Activated CD4-positive, alpha-beta T cell treated with anti-CD3 and anti-CD28 coated beads, Interleukin-2, amount 10 ng/mL, durations not matched to agents 7 days and 5 days (primary cell): Measurements from ENCODE around the gene IQSEC1. TPM values are rescaled to one million over a fixed set of nuclear protein-coding genes. Genes with fewer than 3 reads are reported as not detected.

Source experiments
- CTCF ChIA-PET: fragments of 350-600 bp; sonication (Branson Sonifier 250); formaldehyde crosslinking; loops from one replicate; lab custom pipeline; 2021; ENCODE audit warnings: antibody characterized with exemption; lab: Charles Lee
- POLR2A ChIA-PET: fragments of 350-600 bp; sonication (Branson Sonifier 250); formaldehyde crosslinking; loops from one replicate; lab custom pipeline; 2021; ENCODE audit warnings: antibody characterized with exemption; lab: Charles Lee
- DNase-seq: peaks from one replicate; pipeline ENCODE4 v3.0.0-alpha.2; 2020
- H3K27ac Mint-ChIP-seq: one replicate; pipeline ENCODE4 v1.8.0; 2021; ENCODE audit warnings: mild to moderate bottlenecking, moderate library complexity, mixed read lengths
- H3K27me3 Mint-ChIP-seq: one replicate; pipeline ENCODE4 v1.8.0; 2021; ENCODE audit warnings: mixed read lengths
- H3K36me3 Mint-ChIP-seq: one replicate; pipeline ENCODE4 v1.8.0; 2021; ENCODE audit warnings: low read depth, mixed read lengths
- H3K4me1 Mint-ChIP-seq: one replicate; pipeline ENCODE4 v1.8.0; 2021; ENCODE audit warnings: mixed read lengths
- H3K4me3 Mint-ChIP-seq: one replicate; pipeline ENCODE4 v1.8.0; 2021; ENCODE audit warnings: mild to moderate bottlenecking, moderate library complexity, mixed read lengths
- H3K9me3 Mint-ChIP-seq: one replicate; pipeline ENCODE4 v1.8.0; 2021; ENCODE audit warnings: mixed read lengths
- total RNA-seq, 2 experiments: library from RNA; stranded (reverse); gene quantifications; one replicate each; pipeline ENCODE4 v1.2.3, GENCODE V29; 2021

IQSEC1 gene
- total RNA-seq, 2 experiments from 2014 or later: 58.2 to 70.4 TPM

DNA sequence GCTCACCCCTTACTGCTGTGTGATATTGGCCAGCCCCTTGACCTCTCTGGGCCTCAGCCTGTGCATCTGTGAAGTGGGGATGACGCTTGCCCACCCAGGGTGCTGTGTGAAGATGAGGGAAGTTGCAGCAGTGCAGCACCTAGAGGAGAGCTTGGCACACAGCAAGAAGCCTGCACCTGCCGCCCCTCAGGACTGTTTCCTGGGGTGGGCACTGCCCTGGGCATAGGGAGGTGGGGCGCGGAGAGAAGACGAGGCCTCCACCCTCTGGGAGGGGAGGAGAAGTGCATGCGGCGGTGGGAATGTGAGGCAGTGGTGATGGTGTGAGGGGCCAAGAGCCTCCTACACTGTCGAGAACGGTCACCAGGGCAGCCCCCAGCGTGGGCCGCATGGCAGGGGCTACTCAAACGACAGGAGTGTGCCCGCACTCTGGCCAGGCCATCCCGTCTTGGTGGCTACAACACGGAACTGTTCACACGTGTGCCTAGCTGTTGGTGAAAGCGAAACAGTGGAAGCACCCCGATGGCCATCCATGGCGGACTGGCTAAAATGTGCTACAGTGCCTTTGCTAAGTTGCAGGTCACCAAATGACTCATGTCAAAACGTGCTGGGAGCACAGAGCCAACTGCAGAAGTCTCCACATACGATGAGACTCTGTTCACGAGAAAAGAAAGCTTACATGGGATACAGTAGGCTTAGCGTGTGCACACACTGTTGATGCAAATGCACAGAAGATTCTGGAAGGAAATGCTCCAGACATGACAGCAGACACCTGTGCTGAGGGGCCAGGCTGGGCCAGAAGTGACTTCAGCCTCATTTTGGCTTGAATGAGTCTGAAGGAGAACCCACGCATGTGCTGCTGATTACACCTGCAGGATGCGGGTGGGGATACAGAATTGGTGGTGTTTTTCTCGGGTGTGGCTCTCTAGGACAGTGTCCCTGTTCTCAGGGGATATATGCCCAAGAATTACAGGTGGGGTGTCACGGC lies 40.4 kb upstream of the IQSEC1 start:
- H3K27me3 Mint-ChIP-seq: peaks cover 3% of the 10 kb centered on the region
- no peaks in the 10 kb centered on the region for H3K36me3 Mint-ChIP-seq
- no peak overlapping the region for H3K27ac Mint-ChIP-seq
- H3K4me1 Mint-ChIP-seq: peaks cover 8% of the 10 kb centered on the region
- DNase-seq: no peak
- ChIA-PET CTCF (interaction anchor here (1.0 kb wide), 1 partner anchor 20 kb away, joined by 3 read pairs; no protein-coding TSS in a partner anchor), POLR2A (no interaction called here)
- no peaks in the 10 kb centered on the region for H3K9me3 Mint-ChIP-seq
- H3K4me3 Mint-ChIP-seq: no peak overlapping the region

DNA sequence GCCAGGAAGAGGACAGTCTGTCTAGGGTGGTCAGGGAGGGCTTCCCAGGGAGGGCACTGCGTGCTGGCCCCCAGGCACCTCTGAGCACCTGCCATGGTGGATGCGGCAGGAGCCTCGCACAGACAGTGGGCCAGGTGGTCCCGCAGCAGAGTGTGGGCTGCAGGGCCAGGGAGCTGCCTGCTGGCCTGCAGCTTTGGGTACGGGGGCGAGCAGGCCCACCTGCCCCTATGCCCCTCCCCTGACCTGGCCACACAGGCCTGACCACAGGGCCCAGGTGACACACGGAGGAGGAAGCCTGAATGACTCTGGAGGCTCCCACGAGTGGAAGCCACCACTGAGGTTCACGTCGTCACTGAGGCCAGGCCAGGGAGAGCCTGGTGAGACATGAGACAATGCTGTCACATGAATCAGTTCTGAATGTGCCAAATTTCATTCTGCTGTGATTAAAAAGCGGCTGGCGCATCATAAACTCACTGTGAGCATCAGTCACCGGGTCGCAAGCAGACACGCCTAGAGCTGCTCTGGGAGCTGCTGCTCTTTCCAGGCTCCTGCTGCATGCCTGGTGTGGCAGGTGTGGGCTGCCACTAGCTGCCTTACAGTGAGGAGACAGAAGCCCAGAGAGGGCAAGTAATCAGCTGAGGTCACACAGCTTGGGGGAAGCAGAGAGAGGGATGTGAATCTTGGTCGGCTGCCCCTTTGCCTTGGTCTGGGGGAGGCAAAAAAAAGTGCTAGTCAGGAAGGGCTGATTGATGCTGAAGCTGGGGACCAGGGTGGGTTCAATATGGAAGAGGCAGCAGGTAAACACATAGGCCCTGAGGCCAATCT lies 39.5 kb upstream of the IQSEC1 start:
- peaks cover 8% of the 10 kb centered on the region for H3K4me1 Mint-ChIP-seq
- H3K36me3 Mint-ChIP-seq: no peaks in the 10 kb centered on the region
- no peaks in the 10 kb centered on the region for H3K9me3 Mint-ChIP-seq
- ChIA-PET CTCF (interaction anchor here (0.6 to 1.3 kb wide), 2 partner anchors 21 to 352 kb away, joined by 3 to 4 read pairs; no protein-coding TSS in a partner anchor), POLR2A (no interaction called here)
- H3K27me3 Mint-ChIP-seq: peaks cover 3% of the 10 kb centered on the region
- H3K27ac Mint-ChIP-seq: peak overlapping the region; percentile 73
- DNase-seq: no peak
- H3K4me3 Mint-ChIP-seq: no peak overlapping the region

DNA sequence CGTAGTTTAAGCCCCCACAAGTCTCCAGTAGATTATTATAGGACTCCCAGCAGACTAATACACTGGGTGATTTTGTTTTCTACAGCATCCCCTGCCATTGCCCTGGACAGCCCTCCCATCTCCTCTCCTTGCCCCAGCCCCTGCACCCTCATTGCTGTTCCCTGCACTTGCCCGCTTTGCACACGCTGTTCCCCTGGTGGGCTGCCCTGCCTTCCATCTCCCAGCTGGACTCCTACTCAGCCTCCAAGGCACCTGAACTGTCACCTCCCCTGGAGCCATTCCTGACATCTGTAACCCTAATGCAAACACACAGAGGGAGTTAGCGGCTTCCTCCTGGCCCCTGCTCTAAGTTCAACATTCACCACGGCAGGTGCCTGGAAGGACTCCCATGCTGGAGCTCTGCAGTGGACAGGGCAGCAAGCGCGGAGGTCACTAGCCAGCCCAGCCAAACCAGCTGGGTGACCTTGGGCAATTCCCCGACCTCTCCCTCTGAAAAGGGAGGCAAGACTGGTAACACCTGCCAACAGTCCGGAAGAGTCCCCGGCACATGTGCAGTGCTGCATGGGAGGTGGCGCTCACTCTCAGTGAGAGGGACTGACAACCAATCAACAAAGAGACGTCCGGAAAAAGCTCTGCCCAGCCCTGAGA lies 38.8 kb upstream of the IQSEC1 start:
- Mint-ChIP-seq H3K36me3 (no peaks in the 10 kb centered on the region), H3K4me3 (no peak overlapping the region), H3K27ac (peak overlapping the region; percentile 41), H3K9me3 (no peaks in the 10 kb centered on the region), H3K4me1 (peaks cover 8% of the 10 kb centered on the region), H3K27me3 (peaks cover 2% of the 10 kb centered on the region)
- no peak for DNase-seq
- ChIA-PET POLR2A (no interaction called here), CTCF (interaction anchor here (0.6 to 1.3 kb wide), 2 partner anchors 20 to 351 kb away, joined by 3 to 4 read pairs; no protein-coding TSS in a partner anchor)

DNA sequence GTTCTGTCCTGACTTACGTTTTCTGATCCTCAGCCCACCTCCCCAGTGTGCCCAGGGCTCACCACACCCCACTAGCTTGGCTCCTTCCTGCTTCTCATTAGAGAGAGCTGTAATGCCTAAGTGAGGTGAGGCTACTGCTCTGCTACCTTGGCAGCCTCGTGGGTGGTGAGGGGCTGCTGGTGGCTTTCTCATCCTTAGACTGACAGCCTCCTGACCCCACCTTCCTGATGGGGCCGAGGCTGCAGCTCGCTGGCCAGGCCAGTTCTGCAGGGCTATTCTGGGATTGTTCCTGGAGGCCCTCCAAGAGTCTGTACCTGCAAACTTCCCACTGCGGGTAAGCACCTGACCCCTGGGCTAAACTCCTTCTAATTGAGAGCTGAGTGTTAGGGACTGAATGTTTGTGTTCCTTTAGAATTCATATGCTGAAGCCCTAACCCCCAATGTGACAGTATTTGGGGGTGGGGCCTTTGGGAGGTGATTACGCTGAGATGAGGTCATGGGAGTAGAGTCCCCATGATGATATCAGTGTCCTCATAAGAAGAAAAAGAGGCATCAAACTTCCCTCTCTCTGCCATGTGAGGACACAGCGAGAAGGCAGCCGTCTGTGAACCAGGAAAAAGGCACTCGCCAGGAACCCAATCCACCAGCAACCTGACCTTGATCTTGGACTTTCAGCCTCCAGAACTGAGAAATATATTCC lies 38.1 kb upstream of the IQSEC1 start:
- ChIA-PET CTCF (interaction anchor here (1.3 kb wide), 1 partner anchor 19 kb away, joined by 4 read pairs; no protein-coding TSS in a partner anchor), POLR2A (no interaction called here)
- no peak overlapping the region for H3K4me3 Mint-ChIP-seq
- H3K27me3 Mint-ChIP-seq: no peaks in the 10 kb centered on the region
- H3K4me1 Mint-ChIP-seq: peaks cover 8% of the 10 kb centered on the region
- H3K27ac Mint-ChIP-seq: peak overlapping the region; percentile 41
- no peaks in the 10 kb centered on the region for H3K9me3 Mint-ChIP-seq
- no peaks in the 10 kb centered on the region for H3K36me3 Mint-ChIP-seq
- no peak for DNase-seq

DNA sequence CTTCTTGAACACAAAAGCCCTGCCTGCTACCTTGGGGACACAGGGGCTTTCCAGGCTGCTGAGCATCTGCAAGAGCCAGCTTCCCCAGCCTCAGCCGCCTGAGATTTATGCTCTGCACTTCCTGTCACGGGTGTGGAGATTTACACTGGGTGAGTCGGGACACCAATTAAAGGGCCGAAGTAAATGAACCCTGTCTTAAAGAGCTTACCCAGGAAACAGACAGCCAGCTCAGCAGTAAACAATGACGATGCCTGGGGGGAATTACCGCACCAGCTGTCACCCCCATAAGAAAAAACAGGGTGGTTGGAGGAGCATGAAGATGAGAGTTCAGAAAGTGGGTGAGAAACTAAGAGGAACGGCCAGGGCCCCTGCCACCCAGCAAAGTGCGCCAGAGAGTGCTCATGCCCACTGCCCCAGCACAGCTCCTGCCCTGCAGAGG lies 37.5 kb upstream of the IQSEC1 start:
- ChIA-PET POLR2A (no interaction called here), CTCF (no interaction called here)
- peaks cover 8% of the 10 kb centered on the region for H3K4me1 Mint-ChIP-seq

DNA sequence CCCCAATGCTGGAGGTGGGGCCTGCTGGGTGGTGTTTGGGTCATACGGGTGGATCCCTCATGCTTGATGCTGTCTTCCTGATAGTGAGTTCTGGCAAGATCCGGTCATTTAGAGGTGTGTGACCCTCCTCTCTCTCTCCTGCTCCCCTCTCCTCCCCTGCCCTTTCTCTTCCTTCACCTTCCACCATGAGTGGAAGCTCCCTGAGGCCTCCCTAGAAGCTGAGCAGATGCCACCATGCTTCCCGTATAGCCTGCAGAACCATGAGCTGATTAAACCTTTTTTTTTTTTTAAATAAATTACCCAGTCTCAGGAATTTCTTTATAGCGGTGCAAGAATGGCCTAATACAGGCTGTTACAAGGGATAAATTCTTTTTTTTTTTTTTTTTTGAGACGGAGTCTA lies 36.3 kb upstream of the IQSEC1 start:
- POLR2A ChIA-PET: interaction anchor here (0.6 kb wide), 1 partner anchor 242 kb away, joined by 3 read pairs; no protein-coding TSS in a partner anchor
- no peak for DNase-seq
- H3K27me3 Mint-ChIP-seq: no peaks in the 10 kb centered on the region
- H3K27ac Mint-ChIP-seq: no peak overlapping the region
- CTCF ChIA-PET: no interaction called here
- H3K9me3 Mint-ChIP-seq: no peaks in the 10 kb centered on the region
- H3K4me3 Mint-ChIP-seq: no peak overlapping the region
- no peaks in the 10 kb centered on the region for H3K36me3 Mint-ChIP-seq
- H3K4me1 Mint-ChIP-seq: peaks cover 8% of the 10 kb centered on the region

More for the DNA sequence above, 37.5 kb upstream of the IQSEC1 start:
- H3K4me3 Mint-ChIP-seq: no peak overlapping the region
- no peaks in the 10 kb centered on the region for H3K9me3 Mint-ChIP-seq
- H3K27ac Mint-ChIP-seq: no peak overlapping the region
- no peak for DNase-seq
- no peaks in the 10 kb centered on the region for H3K27me3 Mint-ChIP-seq
- H3K36me3 Mint-ChIP-seq: no peaks in the 10 kb centered on the region

DNA sequence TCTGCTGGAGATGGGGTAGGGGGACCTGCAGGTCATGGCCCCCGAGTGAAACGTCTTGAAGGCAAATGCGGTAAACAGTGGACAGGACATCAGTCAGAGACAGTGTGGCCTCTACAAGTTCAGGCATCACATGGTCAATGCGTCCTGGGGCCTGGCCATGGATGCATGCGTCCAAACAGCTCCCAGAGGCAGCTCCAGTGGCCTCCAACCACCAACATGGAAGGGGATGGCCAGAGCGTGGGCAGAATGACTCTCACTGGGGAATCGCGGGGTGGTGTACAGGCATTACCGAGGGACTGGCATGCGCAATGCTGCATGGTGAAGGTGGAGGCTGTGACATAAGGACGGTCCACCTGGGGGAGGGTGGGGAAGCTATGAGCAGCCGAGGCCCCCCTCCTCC lies 35.6 kb upstream of the IQSEC1 start:
- Mint-ChIP-seq H3K4me3 (no peak overlapping the region), H3K27me3 (no peaks in the 10 kb centered on the region), H3K4me1 (peaks cover 8% of the 10 kb centered on the region), H3K27ac (no peak overlapping the region), H3K36me3 (no peaks in the 10 kb centered on the region), H3K9me3 (no peaks in the 10 kb centered on the region)
- DNase-seq: no peak
- POLR2A ChIA-PET: no interaction called here
- CTCF ChIA-PET: no interaction called here

DNA sequence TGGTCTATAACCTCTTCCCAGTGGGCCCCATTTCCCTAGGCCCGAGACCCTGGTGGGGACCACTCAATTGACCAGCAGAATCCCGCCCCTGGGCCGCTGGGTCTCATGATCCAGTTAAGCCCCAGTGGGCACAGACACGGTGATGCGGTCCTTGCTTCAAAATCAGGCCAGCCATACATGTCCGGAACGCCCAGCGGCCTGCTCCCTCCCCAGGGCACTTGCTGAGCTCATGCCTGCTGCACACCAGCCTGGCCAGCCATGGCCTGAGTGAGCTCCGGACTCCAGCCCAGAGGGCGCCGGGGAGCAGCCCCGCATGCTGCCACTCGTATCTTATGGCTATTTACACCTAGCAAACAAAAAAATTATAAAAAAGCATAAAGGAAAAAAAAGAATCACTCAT lies 34.4 kb upstream of the IQSEC1 start:
- Mint-ChIP-seq H3K9me3 (no peaks in the 10 kb centered on the region), H3K27me3 (no peaks in the 10 kb centered on the region), H3K36me3 (no peaks in the 10 kb centered on the region), H3K4me3 (no peak overlapping the region), H3K4me1 (peaks cover 8% of the 10 kb centered on the region), H3K27ac (no peak overlapping the region)
- no peak for DNase-seq
- ChIA-PET POLR2A (no interaction called here), CTCF (no interaction called here)

DNA sequence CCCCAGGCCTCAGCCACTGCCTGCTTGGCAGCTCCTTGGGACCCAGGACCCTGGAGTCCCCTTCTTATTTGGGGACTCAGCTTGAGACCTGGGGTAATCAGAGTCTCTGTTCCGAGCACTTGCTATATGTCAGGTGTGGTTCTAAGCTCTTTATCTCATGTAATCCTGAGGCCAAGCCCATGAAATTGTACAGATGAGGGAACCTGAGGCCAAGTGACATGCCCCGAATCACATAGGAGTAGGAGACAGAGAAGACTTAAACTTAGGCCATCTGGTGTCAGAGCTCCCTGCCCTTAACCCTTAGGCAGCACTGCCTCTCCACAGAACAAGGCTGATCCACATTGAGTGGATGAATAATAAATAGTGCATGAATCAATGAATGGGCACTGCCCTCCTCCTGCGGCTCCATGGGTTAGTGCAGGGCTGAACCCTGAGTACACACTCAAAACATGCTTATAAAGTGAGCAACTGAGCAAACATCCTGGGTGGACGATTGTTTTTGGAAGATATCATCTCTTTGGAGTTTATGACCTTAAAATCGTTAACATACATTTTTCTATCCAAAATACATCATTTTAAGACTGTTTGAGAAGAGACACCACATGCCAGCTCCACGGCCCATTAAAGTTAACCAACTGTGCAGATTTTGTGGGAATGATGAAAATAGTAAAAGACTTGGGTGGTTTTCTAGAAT lies 33.2 kb upstream of the IQSEC1 start:
- H3K27ac Mint-ChIP-seq: no peak overlapping the region
- H3K4me3 Mint-ChIP-seq: no peak overlapping the region
- no peaks in the 10 kb centered on the region for H3K27me3 Mint-ChIP-seq
- no peak for DNase-seq
- CTCF ChIA-PET: interaction anchor here (0.5 to 1.7 kb wide), 2 partner anchors 11 to 159 kb away, joined by 3 to 4 read pairs; no protein-coding TSS in a partner anchor
- H3K36me3 Mint-ChIP-seq: no peaks in the 10 kb centered on the region
- H3K9me3 Mint-ChIP-seq: no peaks in the 10 kb centered on the region
- H3K4me1 Mint-ChIP-seq: peaks cover 8% of the 10 kb centered on the region
- POLR2A ChIA-PET: no interaction called here

DNA sequence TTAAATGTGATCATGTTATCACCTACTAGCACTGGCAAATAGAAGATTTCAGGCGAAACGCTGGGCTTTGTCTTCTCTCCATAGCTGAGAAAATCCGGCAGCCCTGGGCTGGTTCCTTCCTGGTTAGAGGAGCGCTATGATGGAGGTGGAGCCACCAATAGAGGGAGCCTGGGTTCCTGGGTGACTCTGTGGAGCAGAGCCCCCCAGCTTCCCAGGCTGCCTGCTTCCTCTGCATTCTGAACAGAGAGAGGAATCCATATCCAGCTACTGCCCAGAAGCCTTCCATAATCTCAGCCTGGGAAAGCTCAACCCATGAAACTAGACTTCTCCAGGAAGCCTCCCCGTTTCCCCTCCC lies 32.6 kb upstream of the IQSEC1 start:
- ChIA-PET POLR2A (no interaction called here), CTCF (interaction anchor here (0.6 to 1.7 kb wide), 2 partner anchors 11 to 22 kb away, joined by 3 to 4 read pairs; no protein-coding TSS in a partner anchor)
- DNase-seq: no peak
- Mint-ChIP-seq H3K4me3 (no peak overlapping the region), H3K27ac (no peak overlapping the region), H3K36me3 (no peaks in the 10 kb centered on the region), H3K27me3 (no peaks in the 10 kb centered on the region), H3K9me3 (no peaks in the 10 kb centered on the region), H3K4me1 (peaks cover 6% of the 10 kb centered on the region)

DNA sequence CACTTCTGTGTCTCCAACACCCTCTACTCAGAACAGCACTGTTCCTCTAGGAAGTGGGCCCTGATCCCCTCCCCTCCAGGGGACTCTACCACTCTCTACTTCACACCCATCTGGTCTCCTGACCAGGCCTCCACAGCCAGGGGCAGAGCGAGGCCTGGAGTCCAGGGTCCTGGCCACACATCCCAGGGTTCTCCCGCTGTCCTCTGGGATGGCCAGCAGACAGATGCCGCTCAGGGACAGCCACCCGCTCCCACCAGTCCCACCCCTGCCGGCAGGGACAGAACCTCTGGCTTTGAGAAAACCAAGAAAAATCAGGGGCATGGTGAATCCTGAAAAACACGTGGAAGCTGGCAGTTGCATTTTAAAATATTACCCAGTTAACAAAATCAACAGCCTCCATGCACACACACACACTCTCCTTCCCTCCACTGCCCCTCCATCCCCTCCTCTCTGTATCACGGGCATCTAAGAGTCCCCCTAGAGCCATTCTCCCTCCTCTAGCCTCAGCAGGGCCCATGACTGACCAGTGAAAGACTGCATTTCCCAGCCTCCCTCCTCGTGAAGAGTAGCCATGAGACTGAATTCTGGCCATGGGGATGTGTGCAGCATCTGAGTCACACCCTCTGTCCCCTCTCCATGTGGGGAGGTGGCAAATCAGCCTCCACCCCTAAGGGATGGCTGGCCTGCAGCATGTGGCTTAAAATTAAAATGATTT lies 32.1 kb upstream of the IQSEC1 start:
- Mint-ChIP-seq H3K27me3 (no peaks in the 10 kb centered on the region), H3K9me3 (no peaks in the 10 kb centered on the region), H3K4me1 (peaks cover under 1% of the 10 kb centered on the region), H3K36me3 (no peaks in the 10 kb centered on the region), H3K4me3 (no peak overlapping the region), H3K27ac (no peak overlapping the region)
- DNase-seq: no peak
- ChIA-PET POLR2A (no interaction called here), CTCF (interaction anchor here (0.6 to 1.7 kb wide), 2 partner anchors 10 to 22 kb away, joined by 3 to 4 read pairs; no protein-coding TSS in a partner anchor)
